GM18861 (cell line): ENCODE data around the gene PLIN4.

ENCODE experiments used
- ATAC-seq: cut with Tn5 transposase; IDR thresholded peaks from one replicate; pipeline ENCODE4 v1.9.1; 2021; ENCODE audit not compliant: unreplicated experiment

The PLIN4 gene

GRCh38 chr19:4493104-4493928, 25.0 kb downstream of the PLIN4 start:
- no peak for ATAC-seq

- ATAC-seq = no peak
These were observed 25.8 kb downstream of the PLIN4 start for GRCh38 chr19:4492337-4493103.

GRCh38 chr19:4491446-4491845, 26.8 kb downstream of the PLIN4 start:
- ATAC-seq = no peak

GRCh38 chr19:4488496-4488895, 29.8 kb downstream of the PLIN4 start:
- no peak for ATAC-seq

GRCh38 chr19:4487572-4487971, 30.7 kb downstream of the PLIN4 start:
- no peak for ATAC-seq

- ATAC-seq = no peak
These were observed 34.9 kb downstream of the PLIN4 start for GRCh38 chr19:4483385-4483784.

- no peak for ATAC-seq
These were observed 35.4 kb downstream of the PLIN4 start for GRCh38 chr19:4482721-4483364.

GRCh38 chr19:4477034-4477801, 41.1 kb downstream of the PLIN4 start:
- no peak for ATAC-seq

- ATAC-seq = no peak
These were observed 43.7 kb downstream of the PLIN4 start for GRCh38 chr19:4474514-4475022.

- ATAC-seq = no peak
These were observed 44.3 kb downstream of the PLIN4 start for GRCh38 chr19:4473763-4474513.

GRCh38 chr19:4473011-4473762, 45.1 kb downstream of the PLIN4 start:
- no peak for ATAC-seq

- no peak for ATAC-seq
These were observed 45.9 kb downstream of the PLIN4 start, which contains the start of gene HDGFL2 for GRCh38 chr19:4472174-4472974. Gene HDGFL2 (plus strand): TSS chr19:4472297. CDS start chr19:4472351, 54 bp downstream.

- ATAC-seq = peak; percentile 84
These were observed 46.7 kb downstream of the PLIN4 start for GRCh38 chr19:4471403-4472173.

GRCh38 chr19:4467835-4468234, 50.5 kb downstream of the PLIN4 start:
- no peak for ATAC-seq

- no peak for ATAC-seq
These were observed 53.3 kb downstream of the PLIN4 start for GRCh38 chr19:4464815-4465581.

GRCh38 chr19:4457654-4458395, 60.5 kb downstream of the PLIN4 start, which contains the start of gene UBXN6:
Gene UBXN6 (minus strand): TSS chr19:4457794. CDS start chr19:4457697, 97 bp downstream.
- ATAC-seq = peak; percentile 93
